Uterus (tissue), 2 donors: Measurements from ENCODE around the gene PDP2.

Experiments
- CTCF ChIP-seq, 4 experiments: fragments of 200-600 bp in 2 of 4; fragments of 450-650 bp in 2 of 4; sonication (generic) in 2 of 4; IDR thresholded peaks; one replicate each; pipeline ENCODE4 v1.5.1; 2016 to 2019; ENCODE audit warnings: antibody characterized with exemption in 4 of 4, mild to moderate bottlenecking in 2 of 4, moderate library complexity in 1 of 4
- POLR2A ChIP-seq, 2 donors: fragments of 450-650 bp; IDR thresholded peaks; one replicate each; pipeline ENCODE4 v1.6.1; 2016; ENCODE audit warnings: antibody characterized with exemption in 2 of 2, mild to moderate bottlenecking in 1 of 2, moderate library complexity in 1 of 2

- TF ChIP-seq POLR2A (IDR thresholded peaks at IDR 0.05) (no peak), CTCF (IDR thresholded peaks at IDR 0.05) (no peak)
These were observed 51.8 kb downstream of the PDP2 start for GRCh38 chr16:66932076-66932475.
